GM12878 (cell line): ENCODE results near the gene DIABLO. TPM values are rescaled to one million over a fixed set of nuclear protein-coding genes. Genes with fewer than 3 reads are reported as not detected.
A peak's percentile ranks its signal among the peaks of the same experiment; 100 is the strongest.

Experiments used
- BMI1 ChIP-seq: fragments of 450-650 bp; IDR thresholded peaks from 2 replicates; pipeline ENCODE4 v1.6.1; 2016; ENCODE audit warnings: mild to moderate bottlenecking, moderate library complexity, borderline replicate concordance
- CHD2 ChIP-seq: IDR thresholded peaks from 2 replicates; pipeline ENCODE4 v1.6.1; 2011; ENCODE audit warnings: low read depth, low read length, improper control_type of control experiment, borderline replicate concordance
- CUX1 ChIP-seq: IDR thresholded peaks from 2 replicates; pipeline ENCODE4 v1.6.1; 2012; ENCODE audit warnings: improper control_type of control experiment, low read depth, low read length; ENCODE audit not compliant: insufficient replicate concordance
- IKZF2 ChIP-seq, 2 experiments: fragments of 450-650 bp; IDR thresholded peaks; 2 replicates each; pipeline ENCODE4 v1.6.1; 2017; ENCODE audit warnings: mild to moderate bottlenecking in 2 of 2, moderate library complexity in 2 of 2
- IRF3 ChIP-seq: fragments of 450-650 bp; IDR thresholded peaks from 2 replicates; pipeline ENCODE4 v1.6.1; 2014; ENCODE audit warnings: mild to moderate bottlenecking
- IRF5 ChIP-seq: fragments of 450-650 bp; IDR thresholded peaks from 2 replicates; pipeline ENCODE4 v1.6.1; 2017; ENCODE audit warnings: borderline replicate concordance
- MAX ChIP-seq: IDR thresholded peaks from 2 replicates; pipeline ENCODE4 v1.6.1; 2012; ENCODE audit warnings: low read depth, low read length, improper control_type of control experiment
- MTA2 ChIP-seq: fragments of 450-650 bp; IDR thresholded peaks from 2 replicates; pipeline ENCODE4 v1.6.1; 2016; ENCODE audit warnings: low read depth, mild to moderate bottlenecking, moderate library complexity
- MXI1 ChIP-seq: fragments of 150-350 bp; IDR thresholded peaks from 2 replicates; pipeline ENCODE4 v1.6.1; 2011; ENCODE audit warnings: low read depth, mild to moderate bottlenecking, inconsistent platforms, low read length, improper control_type of control experiment
- MYB ChIP-seq: fragments of 150-350 bp; IDR thresholded peaks from 2 replicates; pipeline ENCODE4 v1.6.1; 2014; ENCODE audit warnings: mild to moderate bottlenecking, low read depth, low read length, borderline replicate concordance
- NR2F1 ChIP-seq: fragments of 450-650 bp; conservative IDR thresholded peaks from 2 replicates; pipeline ENCODE4 v1.6.1; 2017; ENCODE audit warnings: mild to moderate bottlenecking
- PAX5 ChIP-seq: IDR thresholded peaks from 2 replicates; pipeline ENCODE4 v1.6.1; 2011; ENCODE audit warnings: low read depth, low read length, borderline replicate concordance
- RAD21 ChIP-seq: IDR thresholded peaks from 2 replicates; pipeline ENCODE4 v1.6.1; 2011; ENCODE audit warnings: mild to moderate bottlenecking, low read depth, low read length, moderate library complexity; ENCODE audit not compliant: insufficient read depth
- SREBF1 ChIP-seq: IDR thresholded peaks from 2 replicates; pipeline ENCODE4 v1.6.1; 2012; ENCODE audit warnings: mild to moderate bottlenecking, low read length
- SUPT20H ChIP-seq: IDR thresholded peaks from 2 replicates; pipeline ENCODE4 v1.6.1; 2011; ENCODE audit warnings: low read depth, mild to moderate bottlenecking, low read length, moderate library complexity, borderline replicate concordance; ENCODE audit not compliant: control insufficient read depth
- WRNIP1 ChIP-seq: IDR thresholded peaks from 2 replicates; pipeline ENCODE4 v1.6.1; 2011; ENCODE audit warnings: low read depth, low read length, improper control_type of control experiment, borderline replicate concordance
- ZZZ3 ChIP-seq: IDR thresholded peaks from 2 replicates; pipeline ENCODE4 v1.6.1; 2011; ENCODE audit warnings: low read depth; ENCODE audit not compliant: control insufficient read depth, insufficient read length
- polyA plus RNA-seq, 11 experiments: library from polyadenylated mRNA; depleted of rRNA in 4 of 11; unstranded in 6 of 11; stranded (reverse) in 5 of 11; fragments of >200 nt; fragmentation: Nextera tagmentation in 4 of 11; fragmentation: Illumina TruSeq in 1 of 11; extraction: Ambion mirVana in 4 of 11; extraction: Trizol in 1 of 11; gene quantifications; 1 replicate in 1 of 11; 2 replicates in 10 of 11; pipeline versions ENCODE4 v1.2.1 to v1.2.3, GENCODE V29; 2011 to 2016; ENCODE audit warnings: inconsistent platforms in 2 of 11, missing spikeins in 2 of 11, low read depth in 1 of 11
- total RNA-seq, 4 experiments: library from RNA; depleted of rRNA in 3 of 4; stranded (reverse); fragments of >200 nt in 3 of 4; fragmentation: Illumina TruSeq in 1 of 4; extraction: Trizol in 1 of 4; gene quantifications; 2 replicates each; pipeline versions ENCODE4 v1.2.1 to v1.2.3, GENCODE V29; 2013 to 2021
- TF ChIP-seq, protein P1 (sequence below): fragments of 450-650 bp; IDR thresholded peaks from 2 replicates; pipeline ENCODE4 v1.6.1; 2016; ENCODE audit warnings: mild to moderate bottlenecking

Gene DIABLO
- total and polyA plus RNA-seq, 10 of the 15 experiments (the other 5 are each of a cell fraction or from before 2014, with no cell fraction given): 18.3 to 69.9 (median 46.2) TPM

DNA sequence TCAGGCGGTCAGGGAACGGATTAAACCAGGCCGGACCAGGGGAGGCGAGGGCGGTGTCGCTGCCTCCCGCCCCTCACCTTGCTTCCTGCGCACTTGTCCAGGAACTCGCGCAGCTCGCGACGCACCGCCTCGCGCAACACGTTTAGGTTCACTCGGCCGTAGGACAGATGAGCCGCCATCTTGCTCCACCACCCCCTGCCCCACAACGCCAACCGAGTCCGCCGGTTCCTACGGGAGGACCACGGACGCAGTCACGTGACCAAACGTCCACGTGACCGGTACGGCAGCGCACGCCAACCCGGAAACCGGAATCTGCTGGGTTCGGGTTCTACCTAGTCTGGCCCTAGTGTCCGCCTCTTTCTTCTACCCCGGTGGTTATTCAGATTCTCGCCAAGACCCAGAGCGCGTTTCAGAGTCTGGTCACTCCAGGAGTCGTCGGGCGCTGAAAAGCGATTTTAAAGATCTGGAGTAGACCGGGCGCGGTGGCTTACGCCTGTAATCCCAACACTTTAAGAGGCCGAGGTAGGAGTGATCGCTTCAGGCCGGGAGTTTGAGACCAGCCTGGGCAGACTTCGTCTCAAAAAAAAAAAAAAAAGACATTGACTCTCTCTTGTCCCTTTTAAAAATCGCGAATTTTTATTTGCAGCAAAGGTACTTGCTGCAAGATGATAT lies 40.5 kb upstream of the DIABLO start, which contains the start of gene VPS33A (continued):
- TF ChIP-seq MXI1: peak; percentile 83
- TF ChIP-seq CUX1: no peak
- TF ChIP-seq ZZZ3: no peak
- TF ChIP-seq IRF3: no peak
- no peak for TF ChIP-seq IRF5
- peak; percentile 52; the same call in 1 of the 2 replicates for TF ChIP-seq NR2F1
- 0 out of 2 replicates have a peak, but pooled peaks have one; percentile 16 for TF ChIP-seq WRNIP1
- no peak for TF ChIP-seq BMI1
- TF ChIP-seq MTA2: no peak
- TF ChIP-seq, protein P1, sequence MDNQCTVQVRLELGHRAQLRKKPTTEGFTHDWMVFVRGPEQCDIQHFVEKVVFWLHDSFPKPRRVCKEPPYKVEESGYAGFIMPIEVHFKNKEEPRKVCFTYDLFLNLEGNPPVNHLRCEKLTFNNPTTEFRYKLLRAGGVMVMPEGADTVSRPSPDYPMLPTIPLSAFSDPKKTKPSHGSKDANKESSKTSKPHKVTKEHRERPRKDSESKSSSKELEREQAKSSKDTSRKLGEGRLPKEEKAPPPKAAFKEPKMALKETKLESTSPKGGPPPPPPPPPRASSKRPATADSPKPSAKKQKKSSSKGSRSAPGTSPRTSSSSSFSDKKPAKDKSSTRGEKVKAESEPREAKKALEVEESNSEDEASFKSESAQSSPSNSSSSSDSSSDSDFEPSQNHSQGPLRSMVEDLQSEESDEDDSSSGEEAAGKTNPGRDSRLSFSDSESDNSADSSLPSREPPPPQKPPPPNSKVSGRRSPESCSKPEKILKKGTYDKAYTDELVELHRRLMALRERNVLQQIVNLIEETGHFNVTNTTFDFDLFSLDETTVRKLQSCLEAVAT: no peak; the same call in none of the 2 replicates
- no peak for TF ChIP-seq SUPT20H
- TF ChIP-seq PAX5: no peak
- peak; percentile 97 for TF ChIP-seq MAX
- peak; percentile 16; the same call in 1 of the 2 replicates for TF ChIP-seq RAD21
- peak; percentile 31; the same call in 1 of the 2 replicates for TF ChIP-seq SREBF1
- TF ChIP-seq CHD2: peak; percentile 60; the same call in 1 of the 2 replicates
- TF ChIP-seq MYB: no peak
- TF ChIP-seq IKZF2 (IDR thresholded peaks at IDR 0.05): peak in 1 of 2 experiments; percentile 39; a peak in 2 of 4 replicates
